Measurements from ENCODE around the gene YPEL1. TPM values are rescaled to one million over a fixed set of nuclear protein-coding genes. Genes with fewer than 3 reads are reported as not detected.
A peak's percentile ranks its signal among the peaks of the same experiment; 100 is the strongest.

YPEL1 gene
- total and polyA plus RNA-seq, 10 of the 15 experiments (the other 5 are each of a cell fraction or from before 2014, with no cell fraction given), result 0.13 to 5.0 (median 1.6) TPM

GRCh38 chr22:21682385-21683175 is 53.0 kb downstream of the YPEL1 start:
- RAD21 ChIA-PET (ENCODE audit: unreplicated experiment), result interaction anchor here (1.3 kb wide), 1 partner anchor 15 kb away, joined by 3 read pairs; no protein-coding TSS in a partner anchor
- ATAC-seq, result 0 out of 3 replicates have a peak, but pooled peaks have one; percentile 24
- no peak overlapping the region for H3K9ac ChIP-seq (ENCODE audit: control insufficient read depth, insufficient read depth, low read length)
- no TSS peak for BruUV-seq (replicated peaks)
- H3K36me3 ChIP-seq (ENCODE audit: control insufficient read depth in 2 of 2, insufficient read depth in 2 of 2, low read length in 1 of 2), result peaks cover 18 to 22% of the 10 kb centered on the region in 2 experiments
- no peaks in the 10 kb centered on the region for H3K9me3 ChIP-seq (replicated peaks; ENCODE audit: control insufficient read depth, insufficient read depth, low read length)
- no peak overlapping the region for H3K4me3 ChIP-seq
- WGBS (ENCODE audit: insufficient coverage, insufficient replicate concordance, low lambda C conversion rate, missing lambda C conversion rate), result 77% methylated on average over 20 of the region's 20 CpGs
- POLR2A ChIA-PET, result no interaction called here
- H3K27ac ChIP-seq (ENCODE audit: control insufficient read depth, insufficient read depth), result no peak overlapping the region
- intact Hi-C loops (cut with micrococcal nuclease; ENCODE audit: unreplicated experiment) (no loop called here), in situ Hi-C loops (cut with MboI) (no loop called here)
- H3K4me1 ChIP-seq (ENCODE audit: control insufficient read depth, insufficient read depth, low read length), result no peaks in the 10 kb centered on the region
- CTCF ChIA-PET, result no interaction called here
- SMC1A ChIA-PET (ENCODE audit: uncharacterized antibody, unreplicated experiment), result no interaction called here
- FAIRE-seq, result no peak
- no peak overlapping the region for H2AFZ ChIP-seq (ENCODE audit: control insufficient read depth, low read depth, low read length)
- no peaks in the 10 kb centered on the region for H3K79me2 ChIP-seq (ENCODE audit: control insufficient read depth, insufficient read depth, low read length)
- H3K27me3 ChIP-seq (replicated peaks in 1 of 2; ENCODE audit: control insufficient read depth in 2 of 2, insufficient read depth in 2 of 2, low read length in 1 of 2), result no peaks in the 10 kb centered on the region
- H4K20me1 ChIP-seq (ENCODE audit: control insufficient read depth, insufficient read depth), result no peaks in the 10 kb centered on the region
- DNase-seq (ENCODE audit: low read depth, low spot score), result no peak
- no peak overlapping the region for H3K4me2 ChIP-seq (ENCODE audit: control insufficient read depth, insufficient read depth)
- TF ChIP-seq GABPA (IDR thresholded peaks at IDR 0.05; ENCODE audit: low read depth), result no peak
- TF ChIP-seq ZBTB11 (CRISPR knock-in tag; IDR thresholded peaks at IDR 0.05), result no peak
- TF ChIP-seq PAX5 (IDR thresholded peaks at IDR 0.05; ENCODE audit: borderline replicate concordance, low read depth, low read length), result peak; percentile 11; the same call in 1 of the 2 replicates
- TF ChIP-seq HSF1 (IDR thresholded peaks at IDR 0.05; ENCODE audit: low read depth, low read length), result no peak

Data from GM12878 (cell line).